Fibroblast of lung (primary cell): ENCODE data around the gene HIVEP3. TPM values are rescaled to one million over a fixed set of nuclear protein-coding genes. Genes with fewer than 3 reads are reported as not detected.

ENCODE experiments used
- DNase-seq, 2 donors: peaks; one replicate each; pipeline versions ENCODE4 v3.0.0 to v3.0.0-alpha.2; 2010; ENCODE audit warnings: low read depth in 2 of 2
- H2AFZ ChIP-seq: 2 replicates; pipeline ENCODE4 v1.5.1; 2012; ENCODE audit warnings: low read length, control low read depth, inconsistent platforms
- H3K27ac ChIP-seq: 2 replicates; pipeline ENCODE4 v1.5.1; 2011; ENCODE audit warnings: low read length, control low read depth; ENCODE audit not compliant: insufficient read depth
- H3K27me3 ChIP-seq: 2 replicates; pipeline ENCODE4 v1.5.1; 2011; ENCODE audit warnings: mild to moderate bottlenecking, low read length; ENCODE audit not compliant: control insufficient read depth, insufficient read depth
- H3K36me3 ChIP-seq: 2 replicates; pipeline ENCODE4 v1.5.1; 2011; ENCODE audit warnings: low read length; ENCODE audit not compliant: control insufficient read depth, insufficient read depth
- H3K4me1 ChIP-seq: 2 replicates; pipeline ENCODE4 v1.5.1; 2011; ENCODE audit warnings: low read length; ENCODE audit not compliant: control insufficient read depth, insufficient read depth; ENCODE audit errors: extremely low read depth
- H3K4me2 ChIP-seq: 2 replicates; pipeline ENCODE4 v1.5.1; 2011; ENCODE audit warnings: low read length, control low read depth; ENCODE audit not compliant: insufficient read depth; ENCODE audit errors: extremely low read depth
- H3K4me3 ChIP-seq, 4 experiments: fragments of 200-600 bp in 1 of 4; sonication (generic) in 1 of 4; replicated peaks in 1 of 4; 2 replicates each; pipeline ENCODE4 v1.5.1; 2011 to 2016; ENCODE audit warnings: low read length in 4 of 4, low read depth in 3 of 4, mild to moderate bottlenecking in 3 of 4, control low read depth in 2 of 4, inconsistent platforms in 1 of 4, mixed read lengths in 1 of 4; ENCODE audit not compliant: insufficient read depth in 1 of 4; ENCODE audit errors: control extremely low read depth in 1 of 4
- H3K79me2 ChIP-seq: 2 replicates; pipeline ENCODE4 v1.5.1; 2012; ENCODE audit warnings: mild to moderate bottlenecking, low read length, inconsistent platforms; ENCODE audit not compliant: control insufficient read depth, insufficient read depth
- H3K9ac ChIP-seq: 2 replicates; pipeline ENCODE4 v1.5.1; 2011; ENCODE audit warnings: mild to moderate bottlenecking, low read length, control low read depth; ENCODE audit not compliant: insufficient read depth
- H3K9me3 ChIP-seq: 2 replicates; pipeline ENCODE4 v1.5.1; 2012; ENCODE audit warnings: low read depth, low read length; ENCODE audit not compliant: control insufficient read depth, insufficient read depth
- H4K20me1 ChIP-seq: 2 replicates; pipeline ENCODE4 v1.5.1; 2011; ENCODE audit warnings: low read length; ENCODE audit not compliant: control insufficient read depth, insufficient read depth; ENCODE audit errors: extremely low read depth
- EZH2 ChIP-seq: IDR thresholded peaks from 2 replicates; pipeline ENCODE4 v1.5.1; 2012; ENCODE audit warnings: low read length, control low read depth, mild to moderate bottlenecking; ENCODE audit errors: missing control alignments
- polyA plus RNA-seq, 2 donors: library from polyadenylated mRNA; depleted of rRNA in 1 of 2; stranded (reverse) in 1 of 2; unstranded in 1 of 2; fragments of >200 nt; gene quantifications; 2 replicates each; pipeline ENCODE4 v1.2.1, GENCODE V29; 2011 to 2012; ENCODE audit warnings: missing spikeins in 1 of 2
- total RNA-seq: library from RNA; depleted of rRNA; stranded (reverse); fragments of >200 nt; gene quantifications from 2 replicates; pipeline ENCODE4 v1.2.1, GENCODE V29; 2014
- TF ChIP-seq, protein P1 (sequence below), 2 donors: IDR thresholded peaks in 1 of 2; conservative IDR thresholded peaks in 1 of 2; 1 replicate in 1 of 2; 2 replicates in 1 of 2; pipeline ENCODE4 v1.5.1; 2011 to 2012; ENCODE audit warnings: low read length in 2 of 2, control low read depth in 1 of 2, inconsistent platforms in 1 of 2, low read depth in 1 of 2, mild to moderate bottlenecking in 1 of 2

HIVEP3 gene
- total and polyA plus RNA-seq, 2 donors (not counting 1 experiment from before 2014, with no cell fraction given), result 0.83 to 3.2 TPM

- H3K4me3 ChIP-seq, result no peak overlapping the region
- H3K9me3 ChIP-seq, result no peaks in the 10 kb centered on the region
- no peaks in the 10 kb centered on the region for H3K79me2 ChIP-seq
- no peak overlapping the region for H3K4me2 ChIP-seq
- no peak overlapping the region for H3K27ac ChIP-seq
- peaks cover 5% of the 10 kb centered on the region for H3K4me1 ChIP-seq
- H4K20me1 ChIP-seq, result no peaks in the 10 kb centered on the region
- no peak for TF ChIP-seq EZH2
- TF ChIP-seq, protein P1, sequence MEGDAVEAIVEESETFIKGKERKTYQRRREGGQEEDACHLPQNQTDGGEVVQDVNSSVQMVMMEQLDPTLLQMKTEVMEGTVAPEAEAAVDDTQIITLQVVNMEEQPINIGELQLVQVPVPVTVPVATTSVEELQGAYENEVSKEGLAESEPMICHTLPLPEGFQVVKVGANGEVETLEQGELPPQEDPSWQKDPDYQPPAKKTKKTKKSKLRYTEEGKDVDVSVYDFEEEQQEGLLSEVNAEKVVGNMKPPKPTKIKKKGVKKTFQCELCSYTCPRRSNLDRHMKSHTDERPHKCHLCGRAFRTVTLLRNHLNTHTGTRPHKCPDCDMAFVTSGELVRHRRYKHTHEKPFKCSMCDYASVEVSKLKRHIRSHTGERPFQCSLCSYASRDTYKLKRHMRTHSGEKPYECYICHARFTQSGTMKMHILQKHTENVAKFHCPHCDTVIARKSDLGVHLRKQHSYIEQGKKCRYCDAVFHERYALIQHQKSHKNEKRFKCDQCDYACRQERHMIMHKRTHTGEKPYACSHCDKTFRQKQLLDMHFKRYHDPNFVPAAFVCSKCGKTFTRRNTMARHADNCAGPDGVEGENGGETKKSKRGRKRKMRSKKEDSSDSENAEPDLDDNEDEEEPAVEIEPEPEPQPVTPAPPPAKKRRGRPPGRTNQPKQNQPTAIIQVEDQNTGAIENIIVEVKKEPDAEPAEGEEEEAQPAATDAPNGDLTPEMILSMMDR (conservative IDR thresholded peaks at IDR 0.05 in 1 of 2, IDR thresholded peaks at IDR 0.05 in 1 of 2; ENCODE audit: low read depth in 1 of 2, low read length in 2 of 2), result no peak
- no peak overlapping the region for H2AFZ ChIP-seq
- no peak for DNase-seq
- no peaks in the 10 kb centered on the region for H3K27me3 ChIP-seq
- no peak overlapping the region for H3K9ac ChIP-seq
- no peaks in the 10 kb centered on the region for H3K36me3 ChIP-seq
Measured at GRCh38 chr1:41844255-41844654, 74.5 kb downstream of the HIVEP3 start.

DNA sequence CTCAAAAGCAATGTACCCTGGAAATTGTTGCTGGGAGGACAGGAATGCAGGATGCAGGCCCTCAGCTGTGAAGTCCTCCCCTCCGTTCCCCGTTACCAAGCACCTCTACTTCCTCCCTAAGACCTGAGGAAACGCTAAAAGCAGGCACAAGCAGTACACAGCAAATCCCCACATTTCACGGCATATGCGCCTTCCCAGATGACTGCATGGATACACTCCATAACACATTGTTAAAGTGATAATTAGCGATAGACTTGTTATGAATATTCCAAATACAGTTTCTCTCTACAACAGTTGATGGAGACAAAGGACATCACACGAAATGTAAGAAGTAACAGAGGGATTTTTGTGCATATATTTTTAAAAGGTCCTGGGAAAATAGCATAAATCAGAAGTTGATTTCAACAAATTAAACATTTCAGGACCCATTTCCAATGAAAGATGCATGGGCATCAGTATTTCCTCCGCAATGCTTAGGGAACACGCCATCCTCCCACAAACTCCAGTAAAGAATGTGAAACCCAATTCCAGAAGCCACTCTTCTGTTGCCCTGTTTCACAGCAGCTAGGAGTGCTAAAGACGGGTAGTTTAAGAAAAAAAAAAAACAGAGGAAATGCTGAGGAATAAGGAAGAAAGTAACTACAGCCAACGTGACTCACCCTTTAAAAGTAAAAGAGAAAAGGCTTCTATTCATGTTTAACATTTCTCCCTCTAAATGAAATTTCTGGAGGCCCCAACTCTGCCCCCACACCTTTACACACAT is 75.5 kb downstream of the HIVEP3 start:
- Histone ChIP-seq H2AFZ (no peak overlapping the region), H3K79me2 (no peaks in the 10 kb centered on the region), H4K20me1 (no peaks in the 10 kb centered on the region), H3K4me3 (no peak overlapping the region), H3K9me3 (no peaks in the 10 kb centered on the region), H3K36me3 (no peaks in the 10 kb centered on the region), H3K4me1 (peaks cover 5% of the 10 kb centered on the region), H3K9ac (no peak overlapping the region), H3K4me2 (no peak overlapping the region), H3K27ac (no peak overlapping the region), H3K27me3 (no peaks in the 10 kb centered on the region)
- TF ChIP-seq, protein P1 (conservative IDR thresholded peaks at IDR 0.05 in 1 of 2, IDR thresholded peaks at IDR 0.05 in 1 of 2; ENCODE audit: low read depth in 1 of 2, low read length in 2 of 2), result no peak
- TF ChIP-seq EZH2, result no peak
- DNase-seq, result peak; percentile 61 to 88

DNA sequence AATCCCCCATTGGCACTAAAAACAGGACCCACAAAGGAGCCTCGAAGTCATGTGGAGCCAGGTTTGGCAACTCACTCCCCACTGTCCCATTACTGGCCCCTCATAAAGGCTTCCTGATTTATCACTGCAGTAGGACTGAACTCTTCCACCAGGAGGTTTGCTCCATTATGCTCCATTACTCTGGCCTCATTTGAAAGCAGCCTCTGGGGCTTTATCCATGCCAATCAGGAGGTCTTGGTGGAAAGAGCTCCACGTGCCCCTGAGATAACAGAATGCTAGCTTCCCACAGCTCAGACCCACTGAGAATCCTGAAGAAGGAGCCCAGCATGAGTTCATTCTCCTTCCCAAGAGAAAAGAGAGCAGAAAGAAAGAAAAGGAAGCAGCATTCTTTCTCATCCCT is 76.4 kb downstream of the HIVEP3 start:
- no peak overlapping the region for H3K4me3 ChIP-seq
- peaks cover 5% of the 10 kb centered on the region for H3K4me1 ChIP-seq
- H3K79me2 ChIP-seq, result no peaks in the 10 kb centered on the region
- H3K27ac ChIP-seq, result no peak overlapping the region
- H3K9ac ChIP-seq, result no peak overlapping the region
- H3K9me3 ChIP-seq, result no peaks in the 10 kb centered on the region
- no peak overlapping the region for H3K4me2 ChIP-seq
- no peak for DNase-seq
- TF ChIP-seq EZH2, result no peak
- TF ChIP-seq, protein P1 (conservative IDR thresholded peaks at IDR 0.05 in 1 of 2, IDR thresholded peaks at IDR 0.05 in 1 of 2; ENCODE audit: low read depth in 1 of 2, low read length in 2 of 2), result no peak
- H3K27me3 ChIP-seq, result no peaks in the 10 kb centered on the region
- no peaks in the 10 kb centered on the region for H4K20me1 ChIP-seq
- no peak overlapping the region for H2AFZ ChIP-seq
- no peaks in the 10 kb centered on the region for H3K36me3 ChIP-seq
